C4-2B (cell line): ENCODE measurements around the gene SH2D4B.

Experiments
- CTCF ChIP-seq: fragments of 450-650 bp; conservative IDR thresholded peaks from 2 replicates; pipeline ENCODE4 v1.5.1; 2017; ENCODE audit warnings: mild to moderate bottlenecking
- ZFX ChIP-seq: fragments of 450-650 bp; IDR thresholded peaks from 2 replicates; pipeline ENCODE4 v1.6.1; 2017

- TF ChIP-seq CTCF (peak; percentile 11; the same call in 1 of the 2 replicates), ZFX (no peak)
Observed at GRCh38 chr10:80567292-80567691, 29.6 kb downstream of the SH2D4B start.
